ENCODE data around the gene EXOC4. TPM values are rescaled to one million over a fixed set of nuclear protein-coding genes. Genes with fewer than 3 reads are reported as not detected.
A peak's percentile ranks its signal among the peaks of the same experiment; 100 is the strongest.

Gene EXOC4
- total and polyA plus RNA-seq, 2 experiments from 2014 or later, result 23.9 to 51.7 TPM

- Histone ChIP-seq H3K4me1 (ENCODE audit: insufficient read depth) (peaks cover 3% of the 10 kb centered on the region; the same call in 1 of the 2 replicates), H3K4me3 (no peak overlapping the region), H3F3A (ENCODE audit: insufficient read depth) (peaks cover 14% of the 10 kb centered on the region), H4K20me1 (ENCODE audit: insufficient read depth) (no peaks in the 10 kb centered on the region), H3K79me2 (ENCODE audit: insufficient read depth) (no peaks in the 10 kb centered on the region), H3K4me2 (ENCODE audit: unreplicated experiment) (no peak overlapping the region), H3K9me2 (ENCODE audit: insufficient read depth) (no peaks in the 10 kb centered on the region), H2AFZ (no peak overlapping the region), H3K27me3 (replicated peaks; ENCODE audit: insufficient read depth) (no peaks in the 10 kb centered on the region), H3K9ac (no peak overlapping the region), H3K9me3 (ENCODE audit: low read depth) (no peaks in the 10 kb centered on the region), H3K36me3 (ENCODE audit: low read depth) (no peaks in the 10 kb centered on the region), H3K27ac (no peak overlapping the region)
- in situ Hi-C loops (cut with MboI), result no loop called here
- WGBS, 2 experiments (ENCODE audit: low coverage in 1 of 2, low lambda C conversion rate in 2 of 2, missing lambda C conversion rate in 2 of 2), result 94 to 98% methylated on average over 3 of the region's 3 CpGs
- TF ChIP-seq EZH2phosphoT487 (IDR thresholded peaks at IDR 0.05; ENCODE audit: insufficient read depth, low read depth) (no peak), EZH2 (IDR thresholded peaks at IDR 0.05; ENCODE audit: insufficient read depth, poor library complexity, severe bottlenecking) (no peak)
- no peak for DNase-seq
Observed at GRCh38 chr7:133625046-133625445, 372.2 kb downstream of the EXOC4 start.

DNA sequence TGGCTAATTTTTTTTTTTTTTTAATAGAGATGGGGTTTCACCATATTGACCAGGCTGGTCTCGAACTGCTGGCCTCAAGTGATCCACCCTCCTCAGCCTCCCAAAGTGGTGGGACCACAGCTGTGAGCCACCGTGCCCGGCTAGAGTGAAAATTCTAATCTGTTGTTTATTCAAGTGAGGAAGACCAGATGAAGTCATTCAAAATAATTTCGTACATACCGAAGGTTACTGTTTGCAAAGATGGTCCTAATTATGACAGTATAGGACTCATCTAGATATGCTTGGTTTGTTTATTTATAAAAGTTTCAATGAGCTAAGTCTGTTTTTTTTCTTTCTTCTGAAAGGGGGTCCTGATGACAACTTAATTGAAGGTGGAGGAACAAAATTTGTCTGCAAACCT, 376.8 kb downstream of the EXOC4 start:
- Histone ChIP-seq H3F3A (ENCODE audit: insufficient read depth) (peaks cover 23% of the 10 kb centered on the region), H3K36me3 (ENCODE audit: low read depth) (no peaks in the 10 kb centered on the region), H3K9me3 (ENCODE audit: low read depth) (no peaks in the 10 kb centered on the region), H4K20me1 (ENCODE audit: insufficient read depth) (no peaks in the 10 kb centered on the region), H3K4me2 (ENCODE audit: unreplicated experiment) (no peak overlapping the region), H3K27me3 (replicated peaks; ENCODE audit: insufficient read depth) (no peaks in the 10 kb centered on the region), H3K9ac (no peak overlapping the region), H3K79me2 (ENCODE audit: insufficient read depth) (no peaks in the 10 kb centered on the region), H3K4me1 (ENCODE audit: insufficient read depth) (peaks cover 11% of the 10 kb centered on the region; the same call in 1 of the 2 replicates), H3K4me3 (no peak overlapping the region), H3K27ac (no peak overlapping the region), H3K9me2 (ENCODE audit: insufficient read depth) (no peaks in the 10 kb centered on the region), H2AFZ (no peak overlapping the region)
- TF ChIP-seq EZH2phosphoT487 (IDR thresholded peaks at IDR 0.05; ENCODE audit: insufficient read depth, low read depth) (no peak), EZH2 (IDR thresholded peaks at IDR 0.05; ENCODE audit: insufficient read depth, poor library complexity, severe bottlenecking) (no peak)
- in situ Hi-C loops (cut with MboI), result no loop called here
- peak; percentile 53 for DNase-seq
- 23 to 30% methylated on average over 5 of the region's 5 CpGs for WGBS, 2 experiments (ENCODE audit: low coverage in 1 of 2, low lambda C conversion rate in 2 of 2, missing lambda C conversion rate in 2 of 2)

DNA sequence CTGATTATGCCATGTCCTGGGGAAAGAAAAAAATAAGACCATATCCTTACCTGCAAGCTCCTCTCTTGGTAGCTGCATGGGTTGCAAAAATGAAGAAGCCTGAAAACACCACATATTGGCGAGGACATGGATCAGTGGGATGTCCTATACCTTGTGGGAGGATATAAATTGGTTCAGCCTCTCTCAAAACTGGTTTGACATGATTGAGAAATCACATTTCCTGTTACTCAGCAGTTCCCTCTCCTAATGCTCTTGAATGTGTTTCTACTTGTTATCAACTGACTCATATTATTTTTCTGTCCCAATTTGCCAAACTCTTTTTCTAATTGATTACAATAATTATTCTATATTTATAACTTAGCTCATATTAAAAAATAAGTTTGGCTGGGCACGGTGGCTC, 380.2 kb downstream of the EXOC4 start:
- Histone ChIP-seq H3F3A (ENCODE audit: insufficient read depth) (peaks cover 23% of the 10 kb centered on the region), H3K36me3 (ENCODE audit: low read depth) (no peaks in the 10 kb centered on the region), H2AFZ (no peak overlapping the region), H3K9ac (no peak overlapping the region), H3K4me3 (no peak overlapping the region), H3K79me2 (ENCODE audit: insufficient read depth) (no peaks in the 10 kb centered on the region), H3K9me2 (ENCODE audit: insufficient read depth) (no peaks in the 10 kb centered on the region), H4K20me1 (ENCODE audit: insufficient read depth) (no peaks in the 10 kb centered on the region), H3K27me3 (replicated peaks; ENCODE audit: insufficient read depth) (no peaks in the 10 kb centered on the region), H3K4me1 (ENCODE audit: insufficient read depth) (peaks cover 11% of the 10 kb centered on the region; the same call in 1 of the 2 replicates), H3K9me3 (ENCODE audit: low read depth) (no peaks in the 10 kb centered on the region), H3K4me2 (ENCODE audit: unreplicated experiment) (no peak overlapping the region), H3K27ac (no peak overlapping the region)
- no peak for TF ChIP-seq EZH2 (IDR thresholded peaks at IDR 0.05; ENCODE audit: insufficient read depth, poor library complexity, severe bottlenecking)
- TF ChIP-seq EZH2phosphoT487 (IDR thresholded peaks at IDR 0.05; ENCODE audit: insufficient read depth, low read depth), result no peak
- WGBS, 2 experiments (ENCODE audit: low coverage in 1 of 2, low lambda C conversion rate in 2 of 2, missing lambda C conversion rate in 2 of 2), result 47 to 48% methylated on average over 2 of the region's 2 CpGs
- in situ Hi-C loops (cut with MboI), result no loop called here
- peak; percentile 63 for DNase-seq

GRCh38 chr7:133635541-133635940, 382.7 kb downstream of the EXOC4 start:
- Histone ChIP-seq H3K9me2 (ENCODE audit: insufficient read depth) (no peaks in the 10 kb centered on the region), H3F3A (ENCODE audit: insufficient read depth) (peaks cover 4% of the 10 kb centered on the region), H3K27me3 (replicated peaks; ENCODE audit: insufficient read depth) (no peaks in the 10 kb centered on the region), H3K36me3 (ENCODE audit: low read depth) (no peaks in the 10 kb centered on the region), H4K20me1 (ENCODE audit: insufficient read depth) (no peaks in the 10 kb centered on the region), H3K4me3 (no peak overlapping the region), H3K4me2 (ENCODE audit: unreplicated experiment) (no peak overlapping the region), H3K79me2 (ENCODE audit: insufficient read depth) (no peaks in the 10 kb centered on the region), H3K9me3 (ENCODE audit: low read depth) (no peaks in the 10 kb centered on the region), H2AFZ (no peak overlapping the region), H3K27ac (no peak overlapping the region), H3K9ac (no peak overlapping the region), H3K4me1 (ENCODE audit: insufficient read depth) (0 out of 2 replicates have a peak, but pooled peaks cover 8% of the 10 kb centered on the region)
- no peak for TF ChIP-seq EZH2 (IDR thresholded peaks at IDR 0.05; ENCODE audit: insufficient read depth, poor library complexity, severe bottlenecking)
- TF ChIP-seq EZH2phosphoT487 (IDR thresholded peaks at IDR 0.05; ENCODE audit: insufficient read depth, low read depth), result no peak
- 100% methylated on average over 1 of the region's 1 CpG for WGBS, 2 experiments (ENCODE audit: low coverage in 1 of 2, low lambda C conversion rate in 2 of 2, missing lambda C conversion rate in 2 of 2)
- DNase-seq, result no peak
- in situ Hi-C loops (cut with MboI), result no loop called here

- H2AFZ ChIP-seq, result no peak overlapping the region
- DNase-seq, result no peak
- no peak overlapping the region for H3K4me3 ChIP-seq
- 97 to 98% methylated on average over 5 of the region's 5 CpGs for WGBS, 2 experiments (ENCODE audit: low coverage in 1 of 2, low lambda C conversion rate in 2 of 2, missing lambda C conversion rate in 2 of 2)
- no peaks in the 10 kb centered on the region for H4K20me1 ChIP-seq (ENCODE audit: insufficient read depth)
- no peaks in the 10 kb centered on the region for H3K27me3 ChIP-seq (replicated peaks; ENCODE audit: insufficient read depth)
- H3K79me2 ChIP-seq (ENCODE audit: insufficient read depth), result no peaks in the 10 kb centered on the region
- H3K9ac ChIP-seq, result no peak overlapping the region
- H3K27ac ChIP-seq, result no peak overlapping the region
- H3K9me3 ChIP-seq (ENCODE audit: low read depth), result no peaks in the 10 kb centered on the region
- no peaks in the 10 kb centered on the region for H3K36me3 ChIP-seq (ENCODE audit: low read depth)
- no peaks in the 10 kb centered on the region for H3F3A ChIP-seq (ENCODE audit: insufficient read depth)
- TF ChIP-seq EZH2 (IDR thresholded peaks at IDR 0.05; ENCODE audit: insufficient read depth, poor library complexity, severe bottlenecking), result no peak
- H3K4me2 ChIP-seq (ENCODE audit: unreplicated experiment), result no peak overlapping the region
- H3K9me2 ChIP-seq (ENCODE audit: insufficient read depth), result no peaks in the 10 kb centered on the region
- H3K4me1 ChIP-seq (ENCODE audit: insufficient read depth), result no peaks in the 10 kb centered on the region
- in situ Hi-C loops (cut with MboI), result no loop called here
Observed at GRCh38 chr7:133638857-133639256, 386.0 kb downstream of the EXOC4 start.
